ENCODE results near the gene MAST1.
A peak's percentile ranks its signal among the peaks of the same experiment; 100 is the strongest.
"Not testable (repeated sequence)": the region's sequence is repeated elsewhere in the genome, so short reads cannot be mapped to it uniquely, and the experiment has no call there.

The MAST1 gene

GRCh38 chr19:12840091-12841079 is 2.1 kb downstream of the MAST1 start:
- peak; percentile 67 for DNase-seq (ENCODE audit: low spot score)

GRCh38 chr19:12841094-12841493 is 2.8 kb downstream of the MAST1 start:
- DNase-seq (ENCODE audit: low spot score) = no peak

- no peak for DNase-seq (ENCODE audit: low spot score)
Observed at GRCh38 chr19:12842511-12842910, 4.2 kb downstream of the MAST1 start.

DNA sequence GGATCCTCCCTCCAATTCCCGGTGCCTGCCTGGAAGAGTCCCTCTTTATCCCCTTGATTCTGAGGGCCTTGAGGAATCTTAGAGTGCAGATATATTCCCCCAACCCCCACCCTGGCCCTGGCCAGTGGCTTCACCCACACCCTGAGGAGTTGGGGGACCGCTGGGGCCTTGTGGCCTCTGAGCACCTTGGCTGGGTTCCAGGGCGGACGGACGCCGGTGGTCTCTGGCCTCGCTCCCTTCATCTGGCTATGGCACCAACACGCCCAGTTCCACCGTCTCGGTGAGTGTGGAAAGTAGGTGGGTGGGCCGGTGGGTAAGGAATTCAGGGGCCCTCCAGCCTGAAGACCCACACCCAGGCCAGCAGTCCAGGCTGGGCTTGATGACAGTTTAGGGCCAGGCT is 5.0 kb downstream of the MAST1 start:
- no peak for DNase-seq (ENCODE audit: low spot score)

GRCh38 chr19:12843999-12844732 is 5.9 kb downstream of the MAST1 start:
- no peak for DNase-seq (ENCODE audit: low spot score)

DNA sequence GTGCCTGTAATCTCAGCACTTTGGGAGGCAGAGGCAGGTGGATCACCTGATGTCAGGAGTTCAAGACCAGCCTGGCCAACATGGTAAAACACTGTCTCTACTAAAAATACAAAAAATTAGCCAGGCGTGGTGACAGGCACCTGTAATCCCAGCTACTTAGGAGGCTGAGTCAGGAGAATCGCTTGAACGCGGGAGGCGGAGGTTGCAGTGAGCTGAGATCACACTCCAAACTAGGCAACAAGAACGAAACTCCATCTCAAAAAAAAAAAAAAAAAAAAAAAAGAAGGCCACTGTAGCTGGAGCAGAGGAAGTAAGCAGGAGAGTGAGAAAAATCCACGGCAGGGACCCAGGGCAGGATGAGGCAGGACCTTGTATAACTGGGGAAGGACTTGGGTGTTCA is 8.3 kb downstream of the MAST1 start:
- DNase-seq (ENCODE audit: low spot score) = not testable (repeated sequence)

DNA sequence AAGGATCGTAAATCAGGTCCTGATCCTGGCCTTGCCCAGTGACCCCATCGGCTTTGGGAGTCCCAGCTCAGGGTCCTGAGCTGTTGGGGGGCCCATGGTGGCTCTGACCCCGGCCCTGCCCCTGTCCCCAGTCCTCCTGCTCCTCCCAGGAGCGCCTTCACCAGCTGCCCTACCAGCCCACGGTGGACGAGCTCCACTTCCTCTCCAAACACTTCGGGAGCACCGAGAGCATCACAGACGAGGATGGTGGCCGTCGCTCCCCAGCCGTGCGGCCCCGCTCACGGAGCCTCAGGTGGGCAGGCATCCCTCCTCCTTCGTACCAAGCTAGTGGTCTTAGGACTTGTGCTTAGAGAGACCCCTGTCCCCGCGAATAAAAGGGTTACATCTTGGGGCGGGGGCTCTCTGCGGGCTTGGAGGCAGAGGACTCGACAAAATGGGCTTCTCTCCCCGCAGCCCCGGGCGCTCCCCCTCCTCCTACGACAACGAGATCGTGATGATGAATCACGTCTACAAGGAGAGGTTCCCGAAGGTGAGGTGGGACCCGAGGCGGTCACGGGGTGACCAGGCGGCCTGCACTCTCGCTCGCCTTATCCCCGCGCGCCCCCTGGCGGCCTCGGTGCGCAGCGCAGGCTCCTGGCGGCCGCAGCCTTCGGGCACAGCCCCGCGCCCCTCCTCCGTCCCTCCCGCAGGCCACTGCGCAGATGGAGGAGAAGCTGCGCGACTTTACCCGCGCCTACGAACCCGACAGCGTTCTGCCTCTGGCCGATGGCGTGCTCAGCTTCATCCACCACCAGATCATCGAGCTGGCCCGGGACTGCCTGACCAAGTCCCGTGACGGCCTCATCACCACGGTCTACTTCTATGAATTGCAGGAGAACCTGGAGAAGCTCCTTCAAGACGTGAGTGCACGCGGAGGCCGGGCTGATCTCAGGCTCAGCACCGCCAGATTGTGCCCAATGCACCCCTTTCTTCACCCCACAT is 9.1 kb downstream of the MAST1 start:
- peak; percentile 86 for DNase-seq (ENCODE audit: low spot score)

DNA sequence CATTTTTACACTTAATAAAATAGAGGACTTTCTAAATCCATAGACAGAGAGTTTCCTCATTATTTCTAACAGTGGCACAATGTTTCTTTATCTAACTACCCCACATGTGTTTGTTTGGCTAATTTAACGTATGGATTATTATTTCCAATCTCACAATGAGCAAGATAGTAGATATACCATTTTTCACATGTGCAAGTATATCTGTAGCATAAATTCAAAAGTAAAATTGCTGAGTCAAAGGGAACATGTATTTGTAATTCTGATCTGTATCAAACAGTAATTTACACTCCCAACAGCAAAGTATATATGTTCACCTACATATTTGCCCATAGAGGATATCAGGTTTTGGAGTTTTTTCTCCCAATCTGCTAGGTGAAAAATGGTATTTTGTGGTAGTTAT is 18.3 kb downstream of the MAST1 start:
- DNase-seq (ENCODE audit: low spot score) = no peak

GRCh38 chr19:12858041-12858928 is 20.0 kb downstream of the MAST1 start:
- DNase-seq (ENCODE audit: low spot score) = no peak

- DNase-seq (ENCODE audit: low spot score) = no peak
Observed at GRCh38 chr19:12859546-12859945, 21.2 kb downstream of the MAST1 start.

DNA sequence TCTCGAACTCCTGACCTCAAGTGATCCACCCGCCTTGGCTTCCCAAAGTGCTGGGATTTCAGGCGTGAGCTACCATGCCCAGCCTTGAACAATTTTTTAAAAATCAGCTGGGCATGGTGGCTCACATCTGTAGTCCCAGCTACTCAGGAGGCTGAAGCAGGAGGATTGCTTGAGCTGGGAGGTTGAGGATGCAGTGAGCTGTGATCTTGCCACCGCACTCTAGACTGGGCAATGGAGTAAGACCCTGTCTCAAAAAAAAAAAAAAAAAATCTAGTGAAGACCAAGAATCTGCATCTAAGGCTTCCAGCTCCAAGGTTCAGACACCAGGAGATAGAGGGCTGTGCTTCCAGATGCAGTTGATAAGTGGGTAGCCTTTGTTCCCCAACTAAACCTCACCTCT is 25.8 kb downstream of the MAST1 start:
- no peak for DNase-seq (ENCODE audit: low spot score)

GRCh38 chr19:12864721-12865715 is 26.7 kb downstream of the MAST1 start:
- no peak for DNase-seq (ENCODE audit: low spot score)

DNA sequence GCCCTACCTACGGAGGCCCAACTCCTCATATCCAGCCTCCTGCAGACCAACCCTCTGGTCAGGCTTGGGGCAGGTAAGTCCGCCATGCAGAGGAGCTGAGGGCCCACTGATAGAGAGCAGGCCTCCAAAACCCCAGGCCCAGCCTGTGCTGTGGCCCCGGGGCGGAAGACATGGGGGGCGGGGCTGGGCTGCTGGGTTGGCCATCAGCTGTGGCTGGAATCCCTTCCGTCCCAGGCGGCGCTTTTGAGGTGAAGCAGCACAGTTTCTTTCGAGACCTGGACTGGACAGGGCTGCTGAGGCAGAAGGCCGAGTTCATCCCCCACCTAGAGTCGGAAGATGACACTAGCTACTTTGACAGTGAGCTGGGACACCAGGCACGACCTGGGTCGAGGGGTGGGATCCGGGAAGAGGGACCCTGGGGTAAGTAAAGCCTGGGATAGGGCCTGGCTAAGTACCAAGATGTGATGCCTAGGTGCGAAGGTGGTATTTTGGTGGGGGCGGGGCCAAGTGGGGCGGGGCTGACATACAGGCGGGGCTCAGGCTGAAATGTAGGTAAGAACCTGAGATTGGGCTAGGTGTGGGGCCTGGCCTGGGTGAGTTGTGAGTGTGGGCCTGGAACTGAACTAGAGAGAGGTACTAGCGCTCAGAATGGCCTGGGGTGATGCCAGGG is 27.6 kb downstream of the MAST1 start:
- no peak for DNase-seq (ENCODE audit: low spot score)

- no peak for DNase-seq (ENCODE audit: low spot score)
Observed at GRCh38 chr19:12866416-12867119, 28.3 kb downstream of the MAST1 start.

DNA sequence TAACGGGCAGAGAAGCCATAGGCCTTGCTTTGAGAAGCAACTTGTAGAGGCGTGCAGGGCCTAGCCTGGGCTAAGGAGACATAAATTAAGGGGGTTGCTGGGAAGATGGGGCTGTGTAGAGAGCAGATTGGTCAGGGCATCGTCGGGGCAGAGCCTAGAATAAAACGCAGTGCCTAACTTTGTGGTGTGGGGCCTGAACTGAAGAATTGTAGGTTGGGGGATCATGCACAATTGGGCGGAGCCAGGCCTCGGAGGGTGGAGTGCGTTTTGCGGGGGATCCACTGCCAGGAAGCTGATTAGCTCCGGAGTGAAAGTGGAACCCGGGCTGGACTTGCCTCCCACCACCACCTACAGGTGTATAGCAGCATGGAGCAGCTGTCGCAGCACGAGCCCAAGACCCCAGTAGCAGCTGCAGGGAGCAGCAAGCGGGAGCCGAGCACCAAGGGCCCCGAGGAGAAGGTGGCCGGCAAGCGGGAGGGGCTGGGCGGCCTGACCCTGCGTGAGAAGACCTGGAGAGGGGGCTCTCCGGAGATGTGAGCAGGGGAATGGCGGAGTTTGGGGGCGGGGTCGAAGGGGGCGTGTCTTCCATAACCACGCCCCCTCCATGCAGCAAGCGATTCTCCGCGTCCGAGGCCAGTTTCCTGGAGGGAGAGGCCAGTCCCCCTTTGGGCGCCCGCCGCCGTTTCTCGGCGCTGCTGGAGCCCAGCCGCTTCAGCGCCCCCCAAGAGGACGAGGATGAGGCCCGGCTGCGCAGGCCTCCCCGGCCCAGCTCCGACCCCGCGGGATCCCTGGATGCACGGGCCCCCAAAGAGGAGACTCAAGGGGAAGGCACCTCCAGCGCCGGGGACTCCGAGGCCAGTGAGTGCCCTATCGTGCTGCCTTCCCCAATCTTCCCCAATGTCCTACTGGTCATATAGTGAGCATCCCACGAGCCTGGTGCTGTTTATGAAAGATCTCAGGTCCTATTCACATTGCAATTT is 29.1 kb downstream of the MAST1 start:
- DNase-seq (ENCODE audit: low spot score) = peak; percentile 62

GRCh38 chr19:12868540-12869112 is 30.3 kb downstream of the MAST1 start:
- DNase-seq (ENCODE audit: low spot score) = no peak

GRCh38 chr19:12871681-12872080 is 33.4 kb downstream of the MAST1 start:
- DNase-seq (ENCODE audit: low spot score) = no peak
